Loucy (cell line): Measurements from ENCODE around the gene TMTC2.

Source experiments
- H2AFZ ChIP-seq: fragments of 200-600 bp; sonication (generic); 2 replicates; pipeline ENCODE4 v1.6.0; 2016; ENCODE audit warnings: antibody characterized with exemption, mild to moderate bottlenecking, low read length, moderate library complexity
- H3F3A ChIP-seq: fragments of 200-600 bp; 2 replicates; pipeline ENCODE4 v1.6.0; 2016; ENCODE audit warnings: antibody characterized with exemption, low read depth, mild to moderate bottlenecking
- H3K27me3 ChIP-seq: fragments of 200-600 bp; sonication (generic); 2 replicates; pipeline ENCODE4 v1.6.1; 2014; ENCODE audit warnings: low read length, mild to moderate bottlenecking; ENCODE audit not compliant: insufficient read depth, poor library complexity, severe bottlenecking
- H3K36me3 ChIP-seq: fragments of 200-600 bp; sonication (generic); 2 replicates; pipeline ENCODE4 v1.6.1; 2016; ENCODE audit warnings: low read length; ENCODE audit not compliant: insufficient read depth
- H3K4me1 ChIP-seq: fragments of 200-600 bp; sonication (generic); 2 replicates; pipeline ENCODE4 v1.5.1; 2014; ENCODE audit warnings: low read length, mild to moderate bottlenecking; ENCODE audit not compliant: insufficient read depth, poor library complexity, severe bottlenecking
- H3K4me2 ChIP-seq: fragments of 200-600 bp; sonication (generic); 2 replicates; pipeline ENCODE4 v1.6.0; 2014; ENCODE audit warnings: antibody characterized with exemption, low read length, low read depth, mild to moderate bottlenecking; ENCODE audit not compliant: poor library complexity, severe bottlenecking
- H3K4me3 ChIP-seq: fragments of 200-600 bp; sonication (generic); 2 replicates; pipeline ENCODE4 v1.5.1; 2014; ENCODE audit warnings: low read length, mild to moderate bottlenecking, mixed read lengths; ENCODE audit not compliant: poor library complexity, severe bottlenecking
- H3K79me2 ChIP-seq: fragments of 200-600 bp; sonication (generic); 2 replicates; pipeline ENCODE4 v1.6.1; 2014; ENCODE audit warnings: low read length; ENCODE audit not compliant: insufficient read depth
- H3K9ac ChIP-seq: fragments of 200-600 bp; sonication (generic); 2 replicates; pipeline ENCODE4 v1.6.0; 2014; ENCODE audit warnings: mild to moderate bottlenecking, low read depth, low read length, moderate library complexity; ENCODE audit not compliant: poor library complexity, severe bottlenecking
- H3K9me2 ChIP-seq: fragments of 200-600 bp; sonication (generic); replicated peaks from 2 replicates; pipeline ENCODE4 v1.6.1; 2016; ENCODE audit warnings: low read depth, low read length, mixed read lengths
- H3K9me3 ChIP-seq: fragments of 200-600 bp; sonication (generic); 2 replicates; pipeline ENCODE4 v1.6.1; 2014; ENCODE audit warnings: mild to moderate bottlenecking, antibody characterized with exemption, low read length, low read depth; ENCODE audit not compliant: insufficient read depth
- H4K20me1 ChIP-seq: fragments of 200-600 bp; sonication (generic); 2 replicates; pipeline ENCODE4 v1.6.0; 2014; ENCODE audit warnings: antibody characterized with exemption, low read length, mild to moderate bottlenecking; ENCODE audit not compliant: insufficient read depth, poor library complexity, severe bottlenecking
- EZH2phosphoT487 ChIP-seq: fragments of 200-600 bp; IDR thresholded peaks from 2 replicates; pipeline ENCODE4 v1.6.1; 2018; ENCODE audit warnings: antibody characterized with exemption, mild to moderate bottlenecking, moderate library complexity, borderline replicate concordance
- TF ChIP-seq, protein P1 (sequence below): fragments of 200-600 bp; sonication (generic); conservative IDR thresholded peaks from 2 replicates; pipeline ENCODE4 v1.5.1; 2014; ENCODE audit warnings: mild to moderate bottlenecking, antibody characterized with exemption, low read length

TMTC2 gene

DNA sequence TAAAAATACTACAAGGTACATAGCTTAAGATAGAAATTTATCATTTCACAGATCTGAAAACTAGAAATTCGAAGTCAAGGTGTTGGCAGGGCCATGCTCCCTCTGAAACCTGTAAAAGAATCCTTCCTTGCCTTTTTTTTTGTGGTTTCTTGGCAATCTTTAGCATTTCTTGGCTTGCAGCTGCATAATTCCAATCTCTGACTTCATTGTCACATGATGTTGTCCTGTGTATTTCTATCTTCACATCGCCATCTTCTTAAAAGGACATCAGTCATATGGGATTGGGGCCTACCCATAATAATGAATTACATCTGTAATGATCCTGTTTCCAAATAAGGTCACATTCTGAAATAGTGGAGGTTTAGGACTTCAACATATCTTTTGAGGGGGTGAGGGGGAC is 250.4 kb downstream of the TMTC2 start:
- no peak overlapping the region for H3K4me3 ChIP-seq
- H3K79me2 ChIP-seq: no peaks in the 10 kb centered on the region
- H3F3A ChIP-seq: no peaks in the 10 kb centered on the region
- no peaks in the 10 kb centered on the region for H3K27me3 ChIP-seq
- TF ChIP-seq, protein P1, sequence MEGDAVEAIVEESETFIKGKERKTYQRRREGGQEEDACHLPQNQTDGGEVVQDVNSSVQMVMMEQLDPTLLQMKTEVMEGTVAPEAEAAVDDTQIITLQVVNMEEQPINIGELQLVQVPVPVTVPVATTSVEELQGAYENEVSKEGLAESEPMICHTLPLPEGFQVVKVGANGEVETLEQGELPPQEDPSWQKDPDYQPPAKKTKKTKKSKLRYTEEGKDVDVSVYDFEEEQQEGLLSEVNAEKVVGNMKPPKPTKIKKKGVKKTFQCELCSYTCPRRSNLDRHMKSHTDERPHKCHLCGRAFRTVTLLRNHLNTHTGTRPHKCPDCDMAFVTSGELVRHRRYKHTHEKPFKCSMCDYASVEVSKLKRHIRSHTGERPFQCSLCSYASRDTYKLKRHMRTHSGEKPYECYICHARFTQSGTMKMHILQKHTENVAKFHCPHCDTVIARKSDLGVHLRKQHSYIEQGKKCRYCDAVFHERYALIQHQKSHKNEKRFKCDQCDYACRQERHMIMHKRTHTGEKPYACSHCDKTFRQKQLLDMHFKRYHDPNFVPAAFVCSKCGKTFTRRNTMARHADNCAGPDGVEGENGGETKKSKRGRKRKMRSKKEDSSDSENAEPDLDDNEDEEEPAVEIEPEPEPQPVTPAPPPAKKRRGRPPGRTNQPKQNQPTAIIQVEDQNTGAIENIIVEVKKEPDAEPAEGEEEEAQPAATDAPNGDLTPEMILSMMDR: no peak
- no peak for TF ChIP-seq EZH2phosphoT487
- no peak overlapping the region for H3K4me2 ChIP-seq
- H4K20me1 ChIP-seq: no peaks in the 10 kb centered on the region
- no peaks in the 10 kb centered on the region for H3K9me3 ChIP-seq
- H2AFZ ChIP-seq: no peak overlapping the region
- H3K36me3 ChIP-seq: no peaks in the 10 kb centered on the region
- no peak overlapping the region for H3K9ac ChIP-seq
- no peaks in the 10 kb centered on the region for H3K4me1 ChIP-seq
- no peaks in the 10 kb centered on the region for H3K9me2 ChIP-seq

DNA sequence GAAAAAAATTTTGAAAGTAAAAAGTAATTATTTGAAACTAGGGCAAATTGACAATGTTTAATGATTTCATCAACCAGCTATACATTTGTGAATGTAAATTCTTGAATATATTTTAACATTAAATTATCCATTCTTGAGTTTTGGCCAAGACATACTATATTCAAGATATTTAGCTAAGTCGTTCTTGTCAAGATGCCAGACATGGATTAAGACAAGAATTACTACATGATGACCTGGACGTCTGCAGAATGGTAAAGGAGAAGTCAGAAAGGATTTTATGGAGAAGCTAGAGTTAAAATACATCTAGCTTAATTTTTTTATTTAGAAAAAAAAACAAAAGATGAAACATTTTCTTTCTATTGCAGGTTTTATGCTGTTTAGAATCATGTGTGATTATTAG is 255.8 kb downstream of the TMTC2 start:
- Histone ChIP-seq H3K4me2 (no peak overlapping the region), H3K4me1 (no peaks in the 10 kb centered on the region), H3K36me3 (no peaks in the 10 kb centered on the region), H3K9ac (no peak overlapping the region), H2AFZ (no peak overlapping the region), H3K4me3 (no peak overlapping the region), H3F3A (no peaks in the 10 kb centered on the region), H3K9me2 (no peaks in the 10 kb centered on the region), H3K27me3 (no peaks in the 10 kb centered on the region), H3K79me2 (no peaks in the 10 kb centered on the region), H4K20me1 (no peaks in the 10 kb centered on the region), H3K9me3 (no peaks in the 10 kb centered on the region)
- TF ChIP-seq, protein P1: no peak
- TF ChIP-seq EZH2phosphoT487: no peak

DNA sequence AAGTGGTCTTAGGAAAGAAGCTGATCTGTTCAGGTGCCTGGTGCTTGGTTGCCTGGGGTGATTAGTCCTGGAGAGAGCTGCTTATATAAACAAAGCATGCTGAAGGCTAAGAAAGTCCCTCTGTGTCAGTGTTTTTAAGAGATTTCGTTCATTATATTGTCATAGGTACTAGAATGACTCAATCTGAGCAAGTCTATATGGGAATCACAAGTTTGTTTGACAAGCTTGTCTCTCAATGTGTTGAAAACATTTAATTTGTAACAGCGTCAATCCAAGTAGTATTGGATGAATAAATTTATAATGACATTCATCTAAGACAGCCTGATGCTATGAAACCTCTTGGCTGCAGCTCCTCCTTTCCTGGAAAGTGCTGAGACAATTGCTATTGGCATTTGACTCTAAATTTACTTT is 256.3 kb downstream of the TMTC2 start:
- no peaks in the 10 kb centered on the region for H3K79me2 ChIP-seq
- H3K36me3 ChIP-seq: no peaks in the 10 kb centered on the region
- H3K4me2 ChIP-seq: no peak overlapping the region
- no peaks in the 10 kb centered on the region for H3K9me2 ChIP-seq
- no peak overlapping the region for H3K9ac ChIP-seq
- no peaks in the 10 kb centered on the region for H3K4me1 ChIP-seq
- H3K4me3 ChIP-seq: no peak overlapping the region
- no peaks in the 10 kb centered on the region for H4K20me1 ChIP-seq
- TF ChIP-seq EZH2phosphoT487: no peak
- TF ChIP-seq, protein P1: no peak
- no peaks in the 10 kb centered on the region for H3K9me3 ChIP-seq
- no peaks in the 10 kb centered on the region for H3K27me3 ChIP-seq
- no peak overlapping the region for H2AFZ ChIP-seq
- H3F3A ChIP-seq: no peaks in the 10 kb centered on the region
